ENCODE measurements around the gene IRX5. TPM values are rescaled to one million over a fixed set of nuclear protein-coding genes. Genes with fewer than 3 reads are reported as not detected.

The IRX5 gene
- total RNA-seq = 7.5 TPM

DNA sequence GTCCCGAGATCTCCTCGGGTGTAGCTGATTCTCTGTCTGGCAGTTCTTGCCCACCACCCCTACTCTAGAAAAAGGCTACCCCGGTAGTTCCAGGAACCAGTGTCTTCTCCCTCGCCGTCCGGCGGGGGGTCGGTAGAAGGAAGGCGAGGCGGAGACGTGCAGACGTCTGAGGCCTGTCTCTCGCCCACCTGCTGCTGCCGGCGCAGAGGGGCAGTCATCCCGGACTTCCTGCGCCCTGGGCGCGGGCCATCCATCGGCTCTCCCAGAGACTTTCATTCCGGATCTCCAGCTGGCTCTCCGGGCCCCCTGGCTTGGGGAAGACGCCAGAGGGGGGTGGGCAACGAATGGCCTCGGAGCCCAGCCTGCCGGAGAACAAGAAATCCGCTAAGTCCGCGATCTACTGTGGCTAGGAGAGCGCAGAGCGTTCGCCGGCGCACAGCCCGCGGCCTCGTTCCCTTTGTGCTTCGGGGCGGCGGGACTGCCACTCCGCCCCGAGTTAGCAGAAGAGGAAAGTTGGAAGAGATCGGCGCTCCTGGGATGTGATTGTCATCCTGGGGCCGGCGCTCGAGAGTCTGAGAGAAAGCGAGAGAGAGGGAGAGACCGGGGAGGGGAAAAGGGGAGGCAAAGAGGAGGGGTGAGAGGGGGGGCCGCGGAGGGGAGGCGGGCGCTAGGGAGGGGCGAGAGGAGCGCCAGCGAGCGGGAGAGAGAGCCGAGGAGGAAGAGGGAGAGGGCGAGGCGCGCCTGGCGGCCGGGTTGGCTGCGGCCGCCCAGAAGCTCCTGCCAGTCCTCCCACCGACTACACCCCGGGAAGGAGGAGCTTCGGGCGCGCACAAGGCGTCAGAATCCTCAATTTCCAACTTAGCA lies at the start of gene IRX5:
TSS of gene IRX5 (plus strand) at position 861 of the 864 bp plus-strand sequence. CDS start 334 bp downstream, outside the sequence.
- peak; percentile 81 for ATAC-seq

DNA sequence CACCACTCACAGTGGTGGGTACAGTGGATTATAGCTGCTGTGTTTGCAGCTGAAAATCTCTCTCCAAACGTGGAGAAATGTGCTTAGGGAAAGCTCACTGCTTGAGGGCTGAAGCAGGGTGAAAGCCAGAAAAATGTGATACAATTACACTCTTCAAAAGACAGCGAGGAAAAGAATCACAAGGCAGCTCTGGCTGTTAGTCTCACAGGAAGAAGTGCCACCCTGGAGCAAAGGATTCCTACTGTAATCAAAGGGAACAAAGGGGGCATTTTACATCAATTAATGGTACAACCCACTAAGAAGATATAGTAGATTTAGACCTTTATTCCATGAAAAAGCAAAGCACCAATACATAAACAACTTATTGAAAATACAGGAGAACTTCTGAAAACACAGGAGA lies 48.1 kb upstream of the IRX5 start:
- ATAC-seq = no peak

DNA sequence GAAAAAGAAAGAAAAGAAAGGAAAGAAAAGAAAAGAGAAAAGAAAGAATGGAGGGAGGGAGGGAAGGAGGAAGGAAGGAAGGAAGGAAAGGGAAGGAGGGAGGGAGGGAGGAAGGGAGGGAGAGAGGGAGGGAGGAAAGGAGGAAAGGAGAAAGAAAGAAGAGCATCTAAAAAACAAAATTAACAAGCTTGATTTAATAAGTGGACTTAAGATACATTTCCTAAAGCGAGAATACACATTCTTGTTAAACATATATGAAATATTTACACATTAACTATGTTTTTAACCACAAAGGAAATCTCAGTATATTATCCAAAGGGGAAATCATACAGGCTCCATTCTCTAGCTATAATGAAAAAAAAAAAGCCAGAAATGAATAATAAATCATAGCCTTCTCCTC lies 47.3 kb upstream of the IRX5 start:
- no peak for ATAC-seq

DNA sequence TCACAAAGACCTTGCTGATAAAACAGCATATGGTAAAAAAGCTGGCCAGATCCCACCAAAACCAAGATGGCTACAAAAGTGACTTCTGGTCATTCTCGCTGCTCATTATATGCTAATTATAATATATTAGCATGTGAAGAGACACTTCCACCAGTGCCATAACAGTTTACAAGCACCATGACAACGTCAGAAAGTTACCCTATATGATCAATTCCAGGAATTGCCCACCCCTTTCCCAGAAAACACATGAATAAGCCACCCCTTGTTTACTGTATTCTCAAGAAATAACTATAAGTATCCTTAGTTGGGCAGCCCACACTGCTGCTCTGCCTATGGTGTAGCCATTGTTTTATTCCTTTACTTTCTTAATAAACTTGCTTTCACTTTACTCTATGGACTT lies 44.6 kb upstream of the IRX5 start:
- no peak for ATAC-seq

DNA sequence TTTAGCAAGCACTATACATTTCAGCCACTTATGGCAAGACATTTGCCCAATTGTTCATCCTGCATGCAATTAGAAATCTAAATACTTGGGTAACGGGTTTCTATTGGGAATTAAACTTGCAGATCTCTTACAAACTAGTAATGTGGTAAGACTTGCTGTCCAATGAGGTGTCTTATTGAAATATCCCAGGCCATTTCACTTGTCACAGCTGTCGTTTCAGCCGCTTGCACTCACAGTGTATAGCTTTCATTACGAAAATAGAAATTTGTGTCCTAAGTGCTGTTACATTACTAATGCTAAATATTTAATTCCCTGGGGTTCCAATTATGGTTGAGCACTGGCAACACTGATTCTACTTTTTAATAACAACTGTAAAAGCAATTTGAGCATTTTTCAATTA lies 40.3 kb upstream of the IRX5 start:
- ATAC-seq = no peak

DNA sequence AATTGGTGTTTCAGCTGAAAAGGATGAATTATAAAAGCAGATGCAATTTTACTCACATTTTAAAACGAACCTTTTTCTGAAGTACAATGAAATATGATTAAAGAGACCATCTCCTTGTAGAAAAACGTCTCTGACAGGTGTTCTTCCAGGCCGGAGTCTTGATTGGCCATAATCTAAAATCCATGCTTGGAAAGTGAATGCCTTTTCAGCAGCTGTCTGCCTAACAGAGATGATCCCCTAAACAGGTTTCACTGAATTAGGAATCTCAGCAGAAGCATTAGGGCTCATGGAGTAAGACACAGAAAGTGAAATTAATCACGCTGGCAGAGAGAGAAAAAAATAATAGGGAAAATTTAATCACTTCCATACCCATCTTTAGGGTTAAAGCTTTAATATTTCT lies 39.3 kb upstream of the IRX5 start:
- ATAC-seq = no peak

DNA sequence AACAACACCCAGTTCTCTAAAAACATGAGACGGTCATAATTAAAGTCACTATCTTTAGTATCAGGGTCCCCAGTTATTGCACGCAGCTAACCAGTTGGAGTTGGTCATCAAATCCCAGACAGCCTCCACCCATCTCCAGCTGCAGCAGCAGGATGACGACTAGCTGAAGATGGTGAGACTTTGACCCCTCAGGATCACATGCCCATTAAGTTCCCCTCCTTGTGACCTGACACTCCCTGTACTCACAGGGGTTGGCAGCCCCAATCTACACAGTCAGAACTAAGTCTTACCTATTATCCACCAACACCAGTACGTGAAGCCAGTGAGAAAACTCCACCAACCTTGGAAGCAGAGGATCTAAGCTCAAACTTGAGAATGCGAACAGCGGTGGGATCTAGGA lies 37.7 kb upstream of the IRX5 start:
- ATAC-seq = no peak

DNA sequence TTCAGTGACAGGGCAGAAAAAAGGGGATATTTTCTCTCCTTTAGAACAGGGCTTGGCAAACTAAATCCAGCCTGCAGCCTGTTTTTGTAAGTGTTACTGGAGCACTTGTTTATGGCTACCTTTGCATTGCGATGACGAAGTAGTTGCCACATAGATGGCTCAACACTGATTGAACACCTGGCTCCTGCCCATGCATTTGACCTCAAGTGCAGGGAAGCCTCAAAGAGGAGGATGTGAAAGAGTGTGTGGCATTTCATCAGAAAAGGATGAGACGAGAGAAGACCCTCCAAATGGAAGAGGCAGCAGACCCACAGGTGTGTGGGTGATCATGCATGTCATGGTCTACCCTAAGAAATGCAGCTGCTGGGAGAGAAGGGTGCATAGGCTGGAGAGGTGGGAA lies 32.7 kb upstream of the IRX5 start:
- no peak for ATAC-seq

DNA sequence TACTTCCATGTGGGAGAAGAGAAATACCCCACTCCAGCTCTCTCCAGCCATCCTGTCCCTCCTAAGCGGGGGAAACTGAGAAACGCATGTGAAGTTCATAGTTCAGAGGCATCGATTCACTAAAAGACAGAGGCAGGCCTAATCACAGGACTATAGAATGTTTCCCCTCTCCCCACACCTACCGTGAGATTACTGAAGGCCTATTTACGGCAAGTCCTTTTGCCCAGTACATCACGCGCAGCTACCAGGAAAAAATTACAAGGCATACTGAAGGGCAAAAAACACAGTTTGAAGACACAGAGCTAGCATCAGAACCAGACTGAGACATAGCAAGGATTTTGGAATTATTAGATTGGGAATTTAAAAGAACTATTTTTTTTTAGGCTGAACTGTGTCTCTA lies 29.1 kb upstream of the IRX5 start:
- no peak for ATAC-seq

DNA sequence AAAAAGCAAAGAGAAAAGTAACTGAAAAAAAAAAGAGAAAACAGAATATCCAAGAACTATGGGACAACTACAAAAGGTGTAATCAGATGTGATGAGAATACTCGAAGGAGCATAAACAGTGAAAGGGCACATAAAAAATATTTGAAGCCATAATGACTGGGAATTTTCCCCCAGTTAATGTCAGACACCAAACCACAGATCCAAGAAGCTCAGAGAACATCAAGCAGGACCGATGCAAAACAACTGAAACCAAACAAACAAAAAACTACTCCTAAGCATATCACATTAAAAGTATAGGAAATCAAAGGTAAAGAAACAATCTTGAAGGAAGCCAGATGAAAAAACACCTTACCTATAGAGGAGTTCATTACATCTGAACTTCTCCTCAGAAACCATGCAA lies 27.6 kb upstream of the IRX5 start:
- ATAC-seq = no peak

DNA sequence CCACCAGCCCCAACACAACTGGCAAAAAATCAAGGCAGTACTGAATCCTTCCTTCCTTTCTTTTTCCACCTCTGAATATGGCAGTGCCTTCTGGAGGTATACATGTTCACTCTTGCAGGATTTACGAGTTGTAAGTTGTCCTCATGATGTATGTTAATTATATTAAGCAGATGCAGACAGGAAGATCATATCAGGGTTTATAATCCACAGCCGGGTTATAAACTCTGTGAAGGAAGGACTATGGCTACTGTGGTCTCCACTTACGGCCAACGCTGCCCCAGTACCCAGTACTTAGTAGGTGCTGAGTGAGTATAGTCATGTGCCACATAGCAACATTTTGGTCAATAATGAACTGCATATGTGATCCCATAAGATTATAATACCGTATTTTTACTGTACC lies 19.6 kb upstream of the IRX5 start:
- no peak for ATAC-seq

DNA sequence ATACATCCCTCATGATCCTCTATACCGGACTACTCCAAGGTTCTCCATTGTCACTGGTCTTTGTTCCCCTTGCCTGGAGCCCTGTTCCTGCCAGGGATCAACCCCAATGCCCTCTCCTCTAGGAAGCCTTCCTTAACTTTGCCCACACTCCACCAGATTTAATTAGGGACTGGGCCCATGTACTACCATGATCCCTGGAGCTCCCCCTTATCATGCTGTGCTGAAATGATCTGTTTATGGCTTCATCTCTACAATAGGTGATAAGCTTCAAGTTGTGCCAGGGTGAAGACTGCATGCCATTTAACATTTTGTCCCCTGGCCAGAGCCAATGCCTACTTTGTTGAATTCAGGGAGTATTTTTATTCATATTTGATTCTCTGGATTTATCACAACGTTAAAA lies 17.9 kb upstream of the IRX5 start:
- no peak for ATAC-seq

DNA sequence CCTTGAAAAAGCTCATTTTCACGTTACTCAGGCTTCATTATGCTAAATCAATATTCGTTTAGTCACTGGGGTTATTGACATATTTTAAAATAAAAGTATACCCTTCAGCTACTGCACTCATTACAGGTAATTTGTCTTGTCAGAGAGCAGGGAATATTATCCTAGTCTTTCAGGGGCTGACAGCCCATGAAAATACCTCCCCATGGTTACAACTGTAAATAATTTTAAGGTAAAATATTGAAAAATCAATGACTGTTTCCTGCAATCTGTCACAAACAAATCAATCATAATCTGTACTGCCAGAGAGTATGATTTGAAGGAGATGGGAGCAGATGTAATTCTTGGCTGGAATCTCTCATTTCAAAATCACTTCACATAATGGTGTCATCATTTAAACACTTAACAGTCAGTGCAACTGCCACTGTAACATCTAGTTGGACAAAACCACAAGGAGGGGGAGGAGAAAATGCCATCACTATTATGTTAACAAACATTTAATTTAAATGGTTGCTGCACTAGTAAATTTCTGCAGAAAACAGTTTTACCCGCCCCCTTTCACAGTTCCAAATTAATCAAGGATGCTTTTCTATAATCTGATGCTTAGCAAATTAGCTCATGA lies 9.3 kb upstream of the IRX5 start:
- ATAC-seq = no peak

DNA sequence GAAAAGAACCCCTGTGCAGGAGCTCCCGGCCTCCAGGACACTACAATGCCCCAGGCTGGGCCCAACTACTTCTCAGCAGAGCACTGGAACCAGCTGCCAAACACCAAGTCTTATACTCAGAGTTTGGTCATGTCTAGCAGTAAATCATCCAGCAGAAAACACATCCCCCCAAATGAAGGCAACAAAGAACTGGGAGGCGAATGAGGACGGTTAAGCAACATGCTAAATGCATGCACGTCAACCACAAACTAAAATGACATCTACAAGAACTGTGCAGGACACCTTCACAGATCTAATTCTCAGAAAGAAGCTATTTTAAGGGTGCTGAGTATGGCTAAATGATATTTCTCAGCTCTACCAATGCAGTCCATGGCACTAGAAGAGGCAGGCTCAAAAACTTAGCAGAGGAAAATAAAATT lies 7.6 kb upstream of the IRX5 start:
- ATAC-seq = no peak

DNA sequence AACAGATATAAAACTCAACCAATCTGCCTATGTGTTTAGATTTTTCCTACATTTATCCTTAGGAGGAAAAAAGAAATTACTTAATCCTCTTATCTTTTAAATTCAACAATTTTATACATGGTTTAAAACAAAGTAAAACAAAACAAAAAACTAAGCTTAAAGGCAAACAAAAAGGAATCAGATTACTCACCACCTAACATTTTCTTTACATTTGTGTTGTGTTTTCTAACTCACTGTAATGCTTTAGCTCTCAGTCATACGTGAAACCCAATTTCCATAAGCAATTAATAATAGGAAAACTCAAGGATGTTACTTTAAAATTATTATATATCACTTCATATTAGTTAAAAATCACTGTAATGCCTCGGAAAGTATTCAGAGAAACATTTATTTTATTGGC lies 6.7 kb upstream of the IRX5 start:
- ATAC-seq = no peak

DNA sequence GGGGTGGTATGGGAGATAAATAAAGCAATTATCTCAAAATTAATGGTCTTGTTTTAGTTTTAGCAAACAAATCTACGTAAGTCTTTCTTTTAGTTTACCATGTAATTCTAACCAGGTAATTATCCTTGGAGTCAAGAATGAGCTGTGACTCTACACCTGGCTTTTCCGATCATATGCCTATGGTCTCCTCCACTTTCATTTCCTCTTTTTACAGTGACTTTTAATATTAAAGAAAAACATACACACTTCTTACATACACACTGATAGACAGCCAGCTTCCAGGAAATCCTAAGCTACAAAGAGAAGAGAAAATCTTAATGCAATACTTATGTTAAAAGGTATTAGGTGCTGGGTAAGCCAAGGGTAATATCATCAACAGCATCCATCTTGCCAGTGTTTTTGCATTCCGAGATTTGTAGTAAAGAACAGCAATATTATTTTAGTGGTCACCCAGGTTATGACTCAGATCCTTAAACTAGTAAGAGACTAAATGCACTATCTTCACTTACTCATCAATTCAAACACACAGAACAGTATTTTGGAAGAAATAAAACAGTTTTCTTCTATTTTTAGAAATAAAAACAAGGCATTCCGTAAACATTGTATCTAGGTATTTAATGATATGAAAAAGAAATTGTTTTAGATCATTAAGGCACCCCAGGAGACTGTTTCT lies 4.4 kb upstream of the IRX5 start:
- no peak for ATAC-seq

DNA sequence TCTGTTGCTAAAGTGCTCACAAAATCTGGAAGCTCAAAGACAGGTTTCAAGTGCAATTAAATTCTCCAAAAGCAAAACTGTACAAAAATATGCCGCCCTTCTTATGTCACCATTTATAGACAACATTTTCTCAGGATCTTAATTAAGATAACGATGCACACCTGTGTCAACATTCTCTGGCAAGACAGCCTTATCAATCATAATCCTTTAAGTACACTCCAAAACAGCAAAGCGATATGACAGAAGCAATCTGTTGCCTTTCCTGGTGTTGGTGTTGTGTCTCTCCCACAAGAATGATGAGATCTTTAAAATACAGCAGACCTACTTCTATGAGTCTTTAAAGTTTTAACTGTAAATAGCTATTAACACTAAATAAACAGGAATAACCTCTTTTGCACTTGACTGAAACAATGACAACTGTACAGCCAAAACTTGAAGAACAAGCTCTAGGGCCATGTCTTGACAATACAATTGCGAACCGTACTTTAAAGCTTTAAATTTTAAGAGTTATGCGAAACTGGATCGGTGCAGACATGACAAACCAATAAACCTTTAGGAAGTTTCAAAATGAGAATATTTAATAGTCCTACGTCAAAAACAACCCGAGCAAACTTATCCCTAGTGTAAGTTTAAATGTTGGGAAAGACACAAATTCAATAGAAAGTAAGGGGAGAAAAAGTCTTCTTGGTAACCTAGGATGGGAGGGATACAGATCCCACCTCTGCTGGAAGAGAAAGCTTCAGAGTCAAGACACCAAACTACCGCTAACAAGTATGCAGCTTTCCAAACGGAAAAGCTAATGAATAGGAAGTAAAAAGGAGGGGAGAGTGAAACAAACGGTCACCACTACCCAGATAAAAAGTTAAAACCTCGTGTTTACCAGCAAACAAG lies 3.3 kb upstream of the IRX5 start:
- ATAC-seq = no peak

DNA sequence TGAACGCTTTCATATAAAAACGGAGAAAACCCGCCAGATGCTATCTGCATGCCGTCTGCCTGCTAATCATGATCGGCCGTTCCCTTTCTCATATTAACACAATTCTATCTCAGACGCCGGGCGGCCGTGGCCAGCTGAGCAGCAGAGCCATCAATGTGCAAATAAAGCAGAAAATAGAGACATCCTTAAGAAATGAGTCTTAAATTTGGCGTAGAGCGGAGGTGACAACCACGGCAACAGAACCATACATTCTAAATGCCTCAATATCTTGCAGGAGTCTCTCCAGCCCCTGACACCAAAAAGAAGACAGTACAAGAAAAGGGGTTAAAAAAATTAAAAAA lies 2.7 kb upstream of the IRX5 start:
- ATAC-seq = no peak

DNA sequence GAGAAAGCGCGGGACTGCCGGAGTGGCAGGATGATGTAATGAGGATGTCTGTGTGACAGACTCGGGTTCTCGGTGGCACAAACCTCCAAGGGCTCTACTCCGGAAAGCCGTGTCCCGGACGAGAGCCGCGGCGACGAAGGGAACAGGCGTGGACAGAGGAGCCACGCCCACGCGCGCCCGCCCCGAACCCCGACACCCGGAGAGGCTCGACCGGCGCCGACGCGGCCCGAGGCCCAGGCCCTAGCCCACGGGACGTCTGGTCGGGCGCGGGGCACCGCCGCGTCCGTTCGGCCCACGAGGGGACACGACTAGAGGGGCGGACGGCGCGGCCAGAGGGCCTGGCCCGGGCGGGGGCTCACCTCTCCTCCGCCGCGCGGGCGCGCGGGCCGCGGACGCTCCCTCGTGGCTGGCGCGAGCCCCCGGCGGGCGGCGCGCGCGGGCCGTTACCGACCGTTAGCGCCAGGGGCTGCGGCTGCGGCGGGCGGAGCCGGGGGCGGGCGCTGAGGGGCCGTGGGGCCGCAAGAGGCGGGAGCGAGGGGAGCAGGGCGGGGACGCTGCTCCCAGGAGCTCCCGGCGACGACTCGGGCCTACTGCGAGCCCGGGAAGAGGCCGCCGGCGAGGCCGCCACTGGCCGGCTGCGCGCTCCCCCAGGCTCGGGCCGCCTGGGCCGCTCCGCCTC lies 2.1 kb upstream of the IRX5 start:
- peak; percentile 42 for ATAC-seq

DNA sequence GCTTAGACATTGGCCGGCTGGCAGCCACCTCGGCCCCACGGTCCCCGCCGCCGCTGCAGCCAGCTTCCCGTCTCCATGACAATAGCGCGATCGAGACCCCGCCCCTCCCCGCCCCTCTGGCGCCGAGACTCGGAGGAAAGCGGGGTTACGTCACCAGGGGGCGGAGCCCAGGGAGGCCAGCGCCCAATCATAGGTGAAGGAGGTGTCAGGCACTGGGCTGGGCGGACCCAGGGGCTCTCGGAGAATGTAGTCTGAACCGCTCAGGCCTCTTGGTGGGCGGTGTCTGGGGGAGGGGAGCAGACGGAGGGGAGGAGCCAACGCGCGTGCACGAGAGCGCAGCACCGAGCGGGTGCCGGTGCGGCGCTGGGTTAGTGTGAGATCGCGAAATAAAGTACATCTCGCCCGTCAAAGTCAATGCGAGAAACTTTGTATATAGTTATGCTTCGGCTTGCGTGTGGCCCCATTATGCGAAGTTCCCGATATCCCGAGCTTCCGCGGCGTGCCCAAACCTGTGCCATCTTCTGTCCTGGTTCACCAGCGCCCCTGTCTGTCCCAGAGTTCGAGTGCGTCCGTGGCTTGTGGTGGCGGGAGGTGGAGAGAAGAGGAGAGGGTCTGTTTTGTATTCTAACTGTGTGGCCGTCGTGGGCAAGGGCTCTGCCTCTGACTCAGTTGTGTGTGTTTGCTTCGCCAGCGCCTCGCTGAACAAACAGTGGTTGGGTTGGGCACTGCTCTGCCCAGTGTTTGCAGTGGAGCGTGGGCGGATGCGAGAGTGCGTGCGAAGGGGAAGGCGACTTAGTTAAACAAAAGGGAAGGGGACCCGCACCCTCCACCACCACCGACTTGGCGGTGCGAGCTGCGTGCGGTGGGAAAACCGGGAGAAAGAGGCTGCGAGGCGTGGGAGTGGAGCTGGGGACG lies 1.3 kb upstream of the IRX5 start:
- peak; percentile 95 for ATAC-seq

DNA sequence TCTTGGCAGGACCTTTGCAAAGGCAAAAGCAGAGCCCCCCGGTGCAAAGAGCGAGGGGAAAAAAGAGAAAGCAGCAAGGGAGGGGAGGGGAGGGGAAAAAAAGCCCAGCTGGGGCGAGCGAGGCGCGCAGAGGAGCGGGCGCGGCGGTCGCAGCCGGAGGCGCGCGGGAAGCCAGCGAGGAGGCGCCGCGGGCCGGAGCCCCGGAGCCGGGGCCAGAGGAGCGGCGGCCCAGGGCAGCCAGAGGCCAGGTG lies 129 bp downstream of the IRX5 start:
- no peak for ATAC-seq
